ENCODE data around the gene ZC3H7B. TPM values are rescaled to one million over a fixed set of nuclear protein-coding genes. Genes with fewer than 3 reads are reported as not detected.

ZC3H7B gene
- total and polyA plus RNA-seq, 12 donors = 21.4 to 51.5 (median 36.0) TPM

- H3K4me3 ChIP-seq = no peak overlapping the region
- H3K36me3 ChIP-seq = peaks cover 5 to 100% (median 64%) of the 10 kb centered on the region in 9 donors
- ATAC-seq = no peak
- H3K27ac ChIP-seq = no peak overlapping the region
- peaks cover 0 to 14% (median 5%) of the 10 kb centered on the region in 9 donors for H3K4me1 ChIP-seq
- no peak for DNase-seq
- H3K9me3 ChIP-seq = no peaks in the 10 kb centered on the region
- intact Hi-C loops (cut with DNase I) = no loop called here
- H3K27me3 ChIP-seq = no peaks in the 10 kb centered on the region
- 94 to 96% methylated on average over 22 of the region's 22 CpGs for WGBS, 2 donors
- no peak for TF ChIP-seq CTCF (IDR thresholded peaks at IDR 0.05)
Observed at GRCh38 chr22:41348964-41349484, 47.7 kb downstream of the ZC3H7B start.

- Histone ChIP-seq H3K36me3 (peaks cover 5 to 100% (median 54%) of the 10 kb centered on the region in 9 donors), H3K4me1 (peaks cover 0 to 14% (median 5%) of the 10 kb centered on the region in 9 donors), H3K4me3 (no peak overlapping the region), H3K27me3 (no peaks in the 10 kb centered on the region), H3K9me3 (no peaks in the 10 kb centered on the region), H3K27ac (peak overlapping the region in 3 of 10 donors; percentile 6 to 58 (median 20))
- DNase-seq = peak in 1 of 2 donors; percentile 30
- ATAC-seq = peak in 4 of 8 donors; percentile 7 to 76 (median 15)
- 85% methylated on average over 4 of the region's 4 CpGs for WGBS, 2 donors
- intact Hi-C loops (cut with DNase I) = loop anchor here in 1 of 10 donors (10.0 kb wide), 1 partner anchor 45 kb away; the partner anchor contains the start of gene ZC3H7B
- TF ChIP-seq CTCF (IDR thresholded peaks at IDR 0.05) = no peak
Observed at GRCh38 chr22:41350087-41350486, 48.8 kb downstream of the ZC3H7B start.

GRCh38 chr22:41351011-41351410, 49.7 kb downstream of the ZC3H7B start:
- DNase-seq (no peak), ATAC-seq (no peak)
- Histone ChIP-seq H3K4me3 (no peak overlapping the region), H3K4me1 (peaks cover 0 to 14% (median 5%) of the 10 kb centered on the region in 9 donors), H3K27ac (peak overlapping the region in 3 of 10 donors; percentile 20 to 58 (median 20)), H3K9me3 (no peaks in the 10 kb centered on the region), H3K27me3 (no peaks in the 10 kb centered on the region), H3K36me3 (peaks cover 5 to 100% (median 50%) of the 10 kb centered on the region in 9 donors)
- no peak for TF ChIP-seq CTCF (IDR thresholded peaks at IDR 0.05)
- 86 to 89% methylated on average over 5 of the region's 5 CpGs for WGBS, 2 donors
- intact Hi-C loops (cut with DNase I) = loop anchor here in 1 of 10 donors (10.0 kb wide), 1 partner anchor 46 kb away; the partner anchor contains the start of gene ZC3H7B

- no peak for TF ChIP-seq CTCF (IDR thresholded peaks at IDR 0.05)
- Histone ChIP-seq H3K9me3 (no peaks in the 10 kb centered on the region), H3K4me1 (peaks cover 0 to 13% (median 5%) of the 10 kb centered on the region in 9 donors), H3K36me3 (peaks cover 0 to 100% (median 52%) of the 10 kb centered on the region in 9 donors), H3K27ac (peak overlapping the region in 1 of 10 donors; percentile 21), H3K27me3 (no peaks in the 10 kb centered on the region), H3K4me3 (no peak overlapping the region)
- 51 to 60% methylated on average over 6 of the region's 6 CpGs for WGBS, 2 donors
- intact Hi-C loops (cut with DNase I) = loop anchor here in 1 of 10 donors (10.0 kb wide), 1 partner anchor 47 kb away; the partner anchor contains the start of gene ZC3H7B
- DNase-seq (no peak), ATAC-seq (no peak)
Observed at GRCh38 chr22:41352058-41352457, 50.7 kb downstream of the ZC3H7B start.
